Frontal cortex (tissue), 4 donors: Measurements from ENCODE around the gene RASSF5. TPM values are rescaled to one million over a fixed set of nuclear protein-coding genes. Genes with fewer than 3 reads are reported as not detected.
A peak's percentile ranks its signal among the peaks of the same experiment; 100 is the strongest.

Experiments used
- DNase-seq, 2 donors: peaks; one replicate each; pipeline ENCODE4 v3.0.0; 2012; ENCODE audit warnings: low spot score in 2 of 2
- FAIRE-seq: peaks from 2 replicates; lab custom pipeline; 2012; peaks lifted over from hg19 to GRCh38; lab: Jason Lieb, UNC
- total RNA-seq: library from RNA; depleted of rRNA; stranded (reverse); fragments of >200 nt; gene quantifications from one replicate; pipeline ENCODE4 v1.2.3, GENCODE V29; 2014
- donor health status: control.
- donor health status: control.
- donor health status: control.

RASSF5 gene
- total RNA-seq, 1 donor from 2014 or later: 0.82 TPM

GRCh38 chr1:206495011-206495461 is 12.3 kb upstream of the RASSF5 start:
- FAIRE-seq (no peak), DNase-seq (no peak)

DNA sequence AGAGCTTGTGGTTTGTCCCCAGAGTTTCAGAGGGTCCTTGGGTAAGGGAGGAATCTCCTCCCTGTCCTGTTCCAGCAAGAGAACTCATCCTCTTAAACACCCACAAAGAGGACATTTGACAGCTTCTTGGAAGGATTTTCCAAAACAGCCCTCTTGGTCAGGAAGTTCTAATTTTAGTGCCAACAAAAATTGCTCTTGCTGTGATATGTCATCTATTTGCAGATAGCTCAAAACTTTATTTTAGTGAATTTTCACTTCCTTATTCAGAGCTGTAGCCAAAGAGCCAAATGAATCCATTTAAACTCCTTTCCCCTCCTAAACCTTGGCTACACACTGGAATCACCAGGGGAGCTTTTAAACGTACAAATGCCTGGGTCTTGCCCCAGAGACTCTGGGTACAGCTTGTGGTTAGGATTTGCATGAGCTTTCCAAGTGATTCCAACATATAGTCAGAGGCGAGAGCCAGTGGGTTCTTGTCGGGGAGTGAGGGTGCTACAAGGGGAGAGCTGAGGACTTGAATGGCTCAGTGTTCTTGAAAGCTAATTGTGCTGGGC is 11.8 kb upstream of the RASSF5 start:
- DNase-seq (no peak), FAIRE-seq (no peak)

GRCh38 chr1:206496131-206496793 is 11.1 kb upstream of the RASSF5 start:
- FAIRE-seq: no peak
- no peak for DNase-seq

DNA sequence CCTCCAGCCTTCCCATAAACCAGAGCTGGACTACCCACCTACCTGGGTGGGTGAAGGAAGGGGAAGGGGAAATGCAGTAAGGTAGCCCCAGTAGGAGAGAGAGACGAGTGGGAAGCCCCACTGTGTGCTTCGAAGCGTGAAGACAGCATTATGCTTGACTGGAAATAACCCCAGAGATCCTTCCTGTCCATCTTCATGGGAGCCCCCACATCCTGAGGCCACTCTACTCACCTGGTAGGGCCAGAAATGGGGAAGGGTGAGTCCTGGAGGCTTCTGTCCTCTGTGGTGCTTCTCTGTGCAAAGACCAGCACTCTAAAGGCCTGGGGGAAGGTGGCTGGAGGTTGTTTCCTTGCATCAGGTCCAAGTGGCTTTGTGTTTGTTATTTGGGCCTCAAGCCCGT is 10.0 kb upstream of the RASSF5 start:
- FAIRE-seq (no peak), DNase-seq (no peak)

DNA sequence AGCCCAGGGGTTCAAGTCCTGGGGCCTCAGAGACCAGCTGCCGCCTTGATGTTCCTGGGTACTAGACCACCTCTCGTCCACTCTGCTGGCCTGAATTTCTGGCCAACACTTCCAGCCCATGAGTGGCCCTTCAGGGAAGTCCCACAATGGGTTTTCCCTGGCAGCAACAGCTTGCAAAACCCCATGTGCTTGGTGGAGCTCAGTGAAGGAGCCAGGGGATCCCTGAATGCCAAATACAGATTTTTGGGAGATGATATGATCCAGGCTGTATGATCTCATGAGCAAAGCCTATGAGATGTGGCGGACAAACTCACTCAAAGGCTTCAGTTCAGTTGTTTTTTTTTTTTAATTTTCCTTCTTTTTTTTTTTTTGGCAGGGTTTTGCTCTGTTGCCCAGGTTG is 9.6 kb upstream of the RASSF5 start:
- DNase-seq (no peak), FAIRE-seq (no peak)

- DNase-seq (no peak), FAIRE-seq (no peak)
These were observed 8.6 kb upstream of the RASSF5 start for GRCh38 chr1:206498685-206499084.

GRCh38 chr1:206500046-206500445 is 7.3 kb upstream of the RASSF5 start:
- DNase-seq (no peak), FAIRE-seq (no peak)

- FAIRE-seq: no peak
These were observed 5.5 kb upstream of the RASSF5 start for GRCh38 chr1:206501881-206502280.

DNA sequence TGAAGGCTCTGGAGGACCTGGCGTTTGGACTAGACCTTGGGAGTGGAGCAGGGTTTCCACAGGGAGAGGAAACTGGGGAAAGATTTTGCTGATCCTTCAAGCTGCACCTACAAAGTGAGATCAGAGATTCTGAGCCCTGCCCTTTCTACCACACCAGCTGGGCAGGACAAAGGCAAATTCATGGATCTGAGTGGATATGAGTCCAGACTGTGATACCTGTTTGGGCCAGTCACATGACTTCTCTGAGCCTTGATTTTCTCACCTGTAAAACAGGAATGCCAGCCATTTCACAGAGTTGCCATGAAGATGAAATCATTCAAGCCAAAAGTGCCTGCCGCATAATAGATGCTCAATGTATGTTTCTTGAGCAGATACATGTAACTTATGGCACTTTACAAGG is 4.9 kb upstream of the RASSF5 start:
- FAIRE-seq: no peak
- DNase-seq: no peak

More at GRCh38 chr1:206501881-206502280, 5.5 kb upstream of the RASSF5 start:
- no peak for DNase-seq

- no peak for FAIRE-seq
- DNase-seq: no peak
These were observed 4.5 kb upstream of the RASSF5 start for GRCh38 chr1:206502812-206503211.

DNA sequence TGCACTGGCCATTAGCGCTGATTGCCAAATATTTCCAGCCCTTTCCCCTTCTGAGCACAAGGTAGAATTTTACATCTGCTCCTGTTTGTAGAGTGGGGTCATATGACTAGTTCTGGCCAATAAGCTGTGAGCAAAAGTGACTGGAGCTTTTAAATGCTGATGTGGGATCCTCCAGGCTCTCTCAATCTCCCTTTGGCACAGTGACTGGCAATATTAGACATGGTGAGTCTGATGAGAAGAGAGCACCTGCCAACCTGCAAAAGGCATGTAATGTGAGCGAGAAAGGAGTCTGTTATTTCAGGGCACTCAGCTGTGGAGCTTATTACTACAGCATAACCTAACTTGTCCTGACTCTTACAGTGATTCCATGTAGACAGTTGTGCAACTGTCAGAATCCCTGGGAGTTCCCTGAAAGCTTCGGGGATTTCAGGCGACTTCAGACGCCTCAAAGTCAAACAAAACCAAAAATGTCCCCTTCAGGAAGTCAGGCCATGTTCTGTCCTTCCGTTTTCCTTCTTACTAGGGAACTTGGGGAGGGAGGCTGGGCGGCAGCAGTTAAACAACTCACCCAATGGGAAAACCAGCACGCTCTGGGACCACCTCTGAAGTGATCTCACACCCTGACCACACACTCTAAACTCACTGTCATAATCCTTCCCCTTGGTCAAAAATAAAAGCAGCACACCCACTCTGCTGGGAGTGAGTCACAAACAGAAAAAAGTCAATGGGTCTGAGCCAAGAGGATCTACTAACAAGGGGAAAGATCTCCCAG is 3.6 kb upstream of the RASSF5 start:
- FAIRE-seq: no peak
- peak in 1 of 2 donors; percentile 48 for DNase-seq

DNA sequence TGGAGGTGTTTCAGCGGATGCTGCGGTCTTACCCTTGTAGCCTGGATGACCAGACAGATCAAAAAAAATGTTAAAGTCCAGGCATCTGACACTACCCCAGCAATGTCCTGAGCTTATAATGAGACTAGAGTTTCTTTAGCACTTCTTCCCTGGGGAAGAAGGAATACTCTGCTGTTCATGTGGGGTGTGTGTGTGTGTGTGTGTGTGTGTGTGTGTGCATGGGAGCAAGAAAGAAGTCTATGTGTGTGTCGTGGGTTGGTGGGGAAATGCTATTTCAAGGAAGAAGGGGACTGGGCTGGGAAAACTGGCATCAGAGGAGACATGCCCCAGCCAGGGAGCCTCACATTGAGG is 3.0 kb upstream of the RASSF5 start:
- FAIRE-seq: no peak
- no peak for DNase-seq

DNA sequence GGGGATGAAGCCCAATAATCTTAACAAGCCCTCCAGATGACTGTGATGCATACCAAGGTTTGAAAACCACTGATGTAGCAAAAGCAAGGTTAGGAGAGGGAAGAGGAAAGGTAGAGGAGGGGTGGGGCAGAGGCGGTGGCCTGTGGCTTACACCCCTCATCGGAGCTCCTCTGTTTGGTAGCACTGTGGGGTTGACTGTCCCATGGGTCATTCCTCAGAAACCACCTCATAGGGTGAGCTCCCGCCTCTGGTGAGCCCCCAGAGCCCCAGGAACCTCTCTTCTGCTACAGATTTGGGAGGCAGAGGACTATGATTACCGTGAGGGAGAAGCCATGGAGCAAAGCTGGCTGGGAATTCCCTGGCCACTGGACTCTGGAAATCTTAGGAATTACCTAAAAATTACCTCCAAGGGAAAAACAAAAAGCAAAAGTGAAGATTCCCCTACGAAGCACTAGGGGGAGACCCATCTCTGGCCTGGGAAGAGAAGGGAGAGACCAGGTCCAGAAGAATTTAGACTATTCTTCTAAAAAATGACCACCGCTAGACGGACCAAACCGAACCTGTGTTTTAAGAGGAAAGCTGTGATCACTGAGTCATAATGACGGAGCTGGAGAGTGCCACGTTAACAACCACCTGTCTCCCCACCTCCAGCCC is 1.5 kb upstream of the RASSF5 start:
- FAIRE-seq (no peak), DNase-seq (peak in 1 of 2 donors; percentile 34)

DNA sequence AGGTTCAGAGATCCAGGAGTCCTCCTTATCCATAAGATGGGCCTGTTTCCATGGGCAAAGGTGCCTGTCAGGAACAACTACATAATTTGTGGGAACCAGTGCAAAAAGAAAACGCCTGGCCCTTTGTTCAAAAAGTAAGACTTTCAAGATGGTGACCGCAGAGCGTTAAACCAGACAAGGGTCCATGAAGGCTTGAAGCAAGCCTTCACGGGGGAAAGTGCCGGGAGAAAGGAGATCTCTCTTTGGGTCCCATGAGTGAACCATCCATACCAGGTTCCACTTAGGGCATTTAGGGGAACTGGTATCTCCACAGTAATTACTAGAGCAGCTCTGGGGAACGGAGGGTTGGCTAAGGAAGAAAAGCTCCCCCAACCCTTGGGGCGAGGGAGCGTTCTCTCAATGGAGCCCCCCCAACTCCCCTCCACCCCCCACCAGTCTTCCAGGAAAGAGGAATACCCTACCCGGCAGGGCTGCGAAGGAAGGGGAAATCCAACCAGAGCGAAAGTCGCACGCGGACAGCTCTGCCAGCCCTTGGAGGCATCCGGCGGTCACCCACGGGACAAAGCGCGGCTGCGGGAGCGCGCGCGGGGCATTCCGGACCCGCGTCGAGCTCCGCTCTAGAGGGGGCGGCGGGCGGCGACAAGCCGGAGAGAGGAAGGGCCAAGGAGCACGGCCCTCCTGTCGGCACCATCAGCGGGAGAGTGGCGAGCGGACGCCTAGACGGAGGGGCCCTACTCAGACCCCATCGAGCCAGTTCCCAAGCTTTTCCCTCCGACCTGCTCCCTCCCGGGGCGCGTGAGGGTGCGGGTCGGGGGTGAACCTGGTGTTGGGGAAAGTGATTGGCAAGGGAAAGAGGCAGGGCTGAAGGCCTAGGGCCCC is 687 bp upstream of the RASSF5 start:
- DNase-seq: no peak

GRCh38 chr1:206508130-206508889 is 979 bp downstream of the RASSF5 start:
- no peak for DNase-seq
- no peak for FAIRE-seq

More for the DNA sequence above, 687 bp upstream of the RASSF5 start:
- no peak for FAIRE-seq

DNA sequence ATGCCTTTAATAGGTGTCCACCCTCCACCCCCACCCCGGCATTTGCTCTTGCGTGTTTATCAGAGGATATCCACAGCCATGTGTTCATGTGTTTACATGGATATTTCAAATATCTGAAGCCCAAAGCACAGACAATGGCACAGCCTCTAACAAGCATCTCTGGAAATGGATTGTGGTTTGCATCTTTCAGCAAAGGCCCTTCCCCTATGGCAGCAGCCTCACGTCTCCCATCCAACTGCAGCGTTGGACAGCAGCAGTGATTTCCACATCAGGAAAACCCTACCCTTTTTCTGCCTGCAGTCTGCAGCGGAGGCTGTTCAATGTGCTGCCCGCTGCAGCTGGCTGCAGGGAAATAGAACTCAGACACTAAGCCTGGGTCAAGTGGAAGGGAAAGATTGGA is 1.6 kb downstream of the RASSF5 start:
- no peak for DNase-seq
- no peak for FAIRE-seq

- DNase-seq: no peak
- no peak for FAIRE-seq
These were observed 2.4 kb downstream of the RASSF5 start for GRCh38 chr1:206509612-206510257.

DNA sequence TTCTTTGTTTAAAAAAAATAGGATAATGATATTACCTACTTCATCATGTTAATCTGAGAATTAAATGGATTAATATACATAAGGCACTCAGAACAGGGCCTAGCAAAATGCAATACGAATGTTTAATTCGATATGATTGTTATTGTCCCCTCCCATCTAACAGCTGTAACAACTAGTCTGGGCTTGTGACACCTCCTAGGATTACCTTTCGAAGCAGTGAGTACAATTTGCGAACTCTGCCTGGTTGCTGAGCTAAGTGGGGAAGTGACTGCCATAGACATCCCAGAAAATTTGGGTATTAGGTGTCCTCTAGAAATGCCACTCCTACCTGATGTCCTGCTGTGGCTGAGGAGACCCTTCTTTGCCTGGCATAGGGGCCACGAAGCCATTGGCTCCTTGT is 3.0 kb downstream of the RASSF5 start:
- DNase-seq (no peak), FAIRE-seq (no peak)
